Tibial artery (tissue), 4 donors: Measurements from ENCODE around the gene BNIP1.
"Not testable (repeated sequence)": the region's sequence is repeated elsewhere in the genome, so short reads cannot be mapped to it uniquely, and the experiment has no call there.

Experiments
- DNase-seq, 2 donors: peaks; one replicate each; pipeline ENCODE4 v3.0.0-alpha.2; 2019
- H3K27ac ChIP-seq, 2 donors: fragments of 200-600 bp; sonication (generic) in 1 of 2; 1 replicate in 1 of 2; 2 replicates in 1 of 2; pipeline ENCODE4 v1.5.1; 2018 to 2019; ENCODE audit warnings: mild to moderate bottlenecking in 1 of 2
- H3K27me3 ChIP-seq, 2 donors: fragments of 200-600 bp; sonication (generic) in 1 of 2; one replicate each; pipeline versions ENCODE4 v1.5.1 to v1.6.0; 2016 to 2019
- H3K36me3 ChIP-seq, 3 donors: fragments of 200-600 bp; sonication (generic) in 2 of 3; one replicate each; pipeline ENCODE4 v1.5.1; 2016 to 2019; ENCODE audit warnings: mild to moderate bottlenecking in 2 of 3
- H3K4me1 ChIP-seq, 4 donors: fragments of 200-600 bp; sonication (generic) in 2 of 4; 1 replicate in 3 of 4; 2 replicates in 1 of 4; pipeline ENCODE4 v1.5.1; 2016 to 2019
- H3K4me3 ChIP-seq, 2 donors: fragments of 200-600 bp; sonication (generic) in 1 of 2; 1 replicate in 1 of 2; 2 replicates in 1 of 2; pipeline ENCODE4 v1.5.1; 2018 to 2019; ENCODE audit warnings: mild to moderate bottlenecking in 2 of 2
- H3K9me3 ChIP-seq, 3 donors: fragments of 200-600 bp; sonication (generic) in 1 of 3; one replicate each; pipeline ENCODE4 v1.5.1; 2016 to 2019
- CTCF ChIP-seq, 2 experiments: fragments of 200-600 bp in 1 of 2; fragments of 450-650 bp in 1 of 2; IDR thresholded peaks; one replicate each; pipeline ENCODE4 v1.5.1; 2017 to 2019; ENCODE audit warnings: antibody characterized with exemption in 2 of 2, mild to moderate bottlenecking in 1 of 2, moderate library complexity in 1 of 2
- intact Hi-C: fragments of 100-400 bp; cut with DNase I; formaldehyde crosslinking; loops from one replicate; pipeline ENCODE4 v1.15.0; 2023; ENCODE audit warnings: low total_unique reads

The BNIP1 gene

GRCh38 chr5:173108914-173109313, 35.4 kb upstream of the BNIP1 start:
- no peaks in the 10 kb centered on the region for H3K27me3 ChIP-seq
- H3K4me3 ChIP-seq: no peak overlapping the region
- no peak for DNase-seq
- TF ChIP-seq CTCF (IDR thresholded peaks at IDR 0.05): no peak
- peaks cover 47 to 55% (median 52%) of the 10 kb centered on the region in 3 donors for H3K36me3 ChIP-seq
- no peaks in the 10 kb centered on the region for H3K9me3 ChIP-seq
- H3K27ac ChIP-seq: no peak overlapping the region
- H3K4me1 ChIP-seq: peaks cover 0 to 3% (median 0%) of the 10 kb centered on the region in 4 donors
- intact Hi-C loops: no loop called here

- Histone ChIP-seq H3K27me3 (no peaks in the 10 kb centered on the region), H3K36me3 (peaks cover 67 to 73% (median 67%) of the 10 kb centered on the region in 3 donors), H3K4me3 (no peak overlapping the region), H3K9me3 (peaks cover 0 to 2% (median 0%) of the 10 kb centered on the region in 3 donors), H3K4me1 (no peaks in the 10 kb centered on the region), H3K27ac (no peak overlapping the region)
- no peak for TF ChIP-seq CTCF (IDR thresholded peaks at IDR 0.05)
- intact Hi-C loops: no loop called here
- no peak for DNase-seq
Observed at GRCh38 chr5:173114536-173114935, 29.8 kb upstream of the BNIP1 start.

GRCh38 chr5:173119719-173120118, 24.6 kb upstream of the BNIP1 start:
- no peak for TF ChIP-seq CTCF (IDR thresholded peaks at IDR 0.05)
- Histone ChIP-seq H3K36me3 (peaks cover 53 to 65% (median 62%) of the 10 kb centered on the region in 3 donors), H3K4me1 (no peaks in the 10 kb centered on the region), H3K27ac (no peak overlapping the region), H3K9me3 (peaks cover 0 to 7% (median 0%) of the 10 kb centered on the region in 3 donors), H3K4me3 (no peak overlapping the region), H3K27me3 (no peaks in the 10 kb centered on the region)
- intact Hi-C loops: no loop called here
- DNase-seq: no peak

GRCh38 chr5:173123416-173123815, 20.9 kb upstream of the BNIP1 start:
- H3K36me3 ChIP-seq: peaks cover 61 to 64% (median 62%) of the 10 kb centered on the region in 3 donors
- no peaks in the 10 kb centered on the region for H3K27me3 ChIP-seq
- DNase-seq: no peak
- H3K4me1 ChIP-seq: no peaks in the 10 kb centered on the region
- H3K9me3 ChIP-seq: peaks cover 0 to 7% (median 0%) of the 10 kb centered on the region in 3 donors
- H3K4me3 ChIP-seq: no peak overlapping the region
- no peak overlapping the region for H3K27ac ChIP-seq
- TF ChIP-seq CTCF (IDR thresholded peaks at IDR 0.05): no peak
- intact Hi-C loops: no loop called here

- H3K9me3 ChIP-seq, H3K4me1 ChIP-seq, H3K4me3 ChIP-seq, intact Hi-C loops, H3K27me3 ChIP-seq, H3K27ac ChIP-seq, DNase-seq: not testable (repeated sequence)
- H3K36me3 ChIP-seq: peaks cover 30 to 53% (median 44%) of the 10 kb centered on the region in 3 donors
Observed at GRCh38 chr5:173132166-173132565, 12.2 kb upstream of the BNIP1 start.

GRCh38 chr5:173138707-173139106, 5.6 kb upstream of the BNIP1 start:
- DNase-seq: no peak
- intact Hi-C loops: no loop called here
- TF ChIP-seq CTCF (IDR thresholded peaks at IDR 0.05): no peak

More at GRCh38 chr5:173138707-173139106, 5.6 kb upstream of the BNIP1 start:
- Histone ChIP-seq H3K27me3 (no peaks in the 10 kb centered on the region), H3K27ac (no peak overlapping the region), H3K9me3 (no peaks in the 10 kb centered on the region), H3K4me1 (no peaks in the 10 kb centered on the region), H3K36me3 (peaks cover 2 to 19% (median 16%) of the 10 kb centered on the region in 3 donors), H3K4me3 (no peak overlapping the region)
